Panc1 (cell line): Measurements from ENCODE around the gene IL1RAP. TPM values are rescaled to one million over a fixed set of nuclear protein-coding genes. Genes with fewer than 3 reads are reported as not detected.

ENCODE experiments used
- ATAC-seq: fragments of 200-7000 bp; cut with Tn5 transposase; 2 replicates; pipeline ENCODE4 v1.9.1; 2020; ENCODE audit warnings: mild to moderate bottlenecking, moderate library complexity
- Bru-seq: library from RNA; stranded (reverse); fragments of 400-500 nt; gene quantifications from one replicate; lab custom pipeline; 2021; lab: Mats Ljungman, UMichigan
- BruChase-seq, 2 experiments: library from RNA; stranded (reverse); fragments of 400-500 nt; gene quantifications; one replicate each; lab custom pipeline; 2021; lab: Mats Ljungman, UMichigan
- BruUV-seq: library from RNA; stranded (reverse); fragments of 400-500 nt; replicated peaks from 2 replicates; lab custom pipeline; 2021; lab: Mats Ljungman, UMichigan
- CTCF ChIA-PET: fragments of 300-600 bp; sonication (Branson Sonifier 250); formaldehyde crosslinking; loops from one replicate; lab custom pipeline; 2022; ENCODE audit warnings: antibody characterized with exemption; lab: Charles Lee
- POLR2A ChIA-PET: fragments of 300-600 bp; sonication (Branson Sonifier 250); formaldehyde crosslinking; loops from one replicate; lab custom pipeline; 2022; ENCODE audit warnings: antibody characterized with exemption; lab: Charles Lee
- DNase-seq: peaks from one replicate; pipeline ENCODE4 v3.0.0-alpha.2; 2010; ENCODE audit warnings: low read depth, low spot score
- H3K27ac ChIP-seq: 2 replicates; pipeline ENCODE4 v1.5.1; 2011; ENCODE audit warnings: mild to moderate bottlenecking, low read length, inconsistent platforms
- H3K27me3 ChIP-seq: fragments of 200-500 bp; sonication (Bioruptor generic); 2 replicates; pipeline ENCODE4 v1.6.0; 2014; ENCODE audit warnings: low read length, inconsistent platforms; ENCODE audit not compliant: control insufficient read depth, insufficient read depth
- H3K36me3 ChIP-seq: fragments of 200-500 bp; sonication (Bioruptor generic); 2 replicates; pipeline ENCODE4 v1.5.1; 2014; ENCODE audit warnings: inconsistent platforms, mild to moderate bottlenecking, low read length, moderate library complexity; ENCODE audit not compliant: control insufficient read depth, insufficient read depth
- H3K4me1 ChIP-seq: 2 replicates; pipeline ENCODE4 v1.5.1; 2011; ENCODE audit warnings: inconsistent platforms, mild to moderate bottlenecking, low read length, moderate library complexity; ENCODE audit not compliant: control insufficient read depth, insufficient read depth
- H3K4me3 ChIP-seq, 2 experiments: 2 replicates each; pipeline ENCODE4 v1.5.1; 2011 to 2012; ENCODE audit warnings: low read depth in 2 of 2, low read length in 2 of 2, mild to moderate bottlenecking in 2 of 2, inconsistent platforms in 1 of 2, moderate library complexity in 1 of 2
- H3K9me3 ChIP-seq: fragments of 200-500 bp; sonication (Bioruptor generic); 2 replicates; pipeline ENCODE4 v1.5.1; 2014; ENCODE audit warnings: low read depth, mild to moderate bottlenecking, inconsistent platforms, low read length, moderate library complexity; ENCODE audit not compliant: control insufficient read depth, insufficient read depth
- CTCF ChIP-seq: fragments of 450-650 bp; IDR thresholded peaks from 2 replicates; pipeline ENCODE4 v1.5.1; 2017; ENCODE audit warnings: mild to moderate bottlenecking
- POLR2AphosphoS5 ChIP-seq: IDR thresholded peaks from 2 replicates; pipeline ENCODE4 v1.6.1; 2012; ENCODE audit warnings: mild to moderate bottlenecking, low read depth, low read length, moderate library complexity
- REST ChIP-seq, 2 experiments: IDR thresholded peaks; 2 replicates each; pipeline ENCODE4 v1.6.1; 2011 to 2012; ENCODE audit warnings: low read depth in 2 of 2, control low read depth in 1 of 2, low read length in 1 of 2, mild to moderate bottlenecking in 1 of 2, moderate library complexity in 1 of 2; ENCODE audit not compliant: insufficient read depth in 1 of 2
- SIN3A ChIP-seq: IDR thresholded peaks from 2 replicates; pipeline ENCODE4 v1.6.1; 2012; ENCODE audit warnings: low read depth, mild to moderate bottlenecking, low read length, moderate library complexity, borderline replicate concordance; ENCODE audit not compliant: insufficient read depth
- TCF7L2 ChIP-seq: IDR thresholded peaks from 2 replicates; pipeline ENCODE4 v1.6.1; 2011; ENCODE audit warnings: mild to moderate bottlenecking, low read depth, low read length, inconsistent platforms
- in situ Hi-C: cut with HindIII; loops from 2 replicates; pipeline ENCODE4 v1.10.0; 2016; ENCODE audit warnings: low sequenced_read_pairs, low pct_unique_long_range_greater_than_20kb
- intact Hi-C: fragments of 100-400 bp; cut with micrococcal nuclease; formaldehyde crosslinking; loops from one replicate; pipeline ENCODE4 v1.10.0; 2022; ENCODE audit not compliant: unreplicated experiment
- long read RNA-seq: library from polyadenylated mRNA; unstranded; transcript quantifications from one replicate; pipeline ENCODE4 v2.0.0, GENCODE V29; 2021; ENCODE audit not compliant: unreplicated experiment
- polyA plus RNA-seq: library from polyadenylated mRNA; unstranded; fragments of >200 nt; gene quantifications from one replicate; pipeline ENCODE4 v1.2.1, GENCODE V29; 2012; ENCODE audit warnings: missing spikeins; ENCODE audit not compliant: insufficient read length
- total RNA-seq: library from RNA; stranded (reverse); gene quantifications from one replicate; pipeline ENCODE4 v1.2.1, GENCODE V29; 2021; ENCODE audit not compliant: unreplicated experiment

IL1RAP gene
- total RNA-seq (5.2 TPM), Bru-seq, nascent RNA (percentile 48 among the genes with signal in this experiment), BruChase-seq, experiment 1, labeled RNA remaining after a 2-hour chase (percentile 42 among the genes with signal in this experiment), BruChase-seq, experiment 2, labeled RNA remaining after a 6-hour chase (percentile 36 among the genes with signal in this experiment)
- polyA plus RNA-seq = 2.3 TPM
- long read RNA-seq, full-length matches to known transcripts = 3 of 5 reads
- long read RNA-seq, partial matches to known transcripts = 1 of 5 reads
- long read RNA-seq, other reads (novel, unspliced or antisense) = 1 of 5 reads

- H3K4me3 ChIP-seq = peak within 1 kb of the TSS; percentile 87 to 91
- in situ Hi-C loops (no loop called here), intact Hi-C loops (loop anchor here (10.0 kb wide), 1 partner anchor 181 kb away; no protein-coding TSS in a partner anchor)
- ATAC-seq = peak; percentile 99
- CTCF ChIA-PET = interaction anchor here (0.6 kb wide), 1 partner anchor 166 kb away, joined by 3 read pairs; no protein-coding TSS in a partner anchor
- POLR2A ChIA-PET = interaction anchor here (0.6 kb wide), 1 partner anchor 42 kb away, joined by 3 read pairs; no protein-coding TSS in a partner anchor
- TF ChIP-seq POLR2AphosphoS5 (no peak), SIN3A (0 out of 2 replicates have a peak, but pooled peaks have one; percentile 34), CTCF (peak; percentile 84), REST (IDR thresholded peaks at IDR 0.05; ENCODE audit: insufficient read depth in 1 of 2, low read depth in 2 of 2, low read length in 1 of 2) (no peak), TCF7L2 (0 out of 2 replicates have a peak, but pooled peaks have one; percentile 41)
- peak; percentile 64 for DNase-seq
- H3K27ac ChIP-seq = peak within 1 kb of the TSS; percentile 66
- H3K9me3 ChIP-seq = no peaks in the 10 kb centered on the region
- BruUV-seq = no TSS peak
- H3K27me3 ChIP-seq = no peaks in the 10 kb centered on the region
- peaks cover 4% of the 10 kb centered on the region; the same call in 1 of the 2 replicates for H3K4me1 ChIP-seq
- no peaks in the 10 kb centered on the region for H3K36me3 ChIP-seq
Measured at GRCh38 chr3:190513409-190514370, at the start of gene IL1RAP. Gene IL1RAP, plus strand, starts transcription at chr3:190514085. Its CDS starts 50,205 bp downstream, at chr3:190564290.

GRCh38 chr3:190467922-190468321 is 46.0 kb upstream of the IL1RAP start:
- no TSS peak for BruUV-seq
- no peak for DNase-seq
- CTCF ChIA-PET = no interaction called here
- H3K27me3 ChIP-seq = no peaks in the 10 kb centered on the region
- intact Hi-C loops = no loop called here
- POLR2A ChIA-PET = no interaction called here
- ATAC-seq = no peak
- H3K36me3 ChIP-seq = no peaks in the 10 kb centered on the region
- H3K9me3 ChIP-seq = 0 out of 2 replicates have a peak, but pooled peaks cover 7% of the 10 kb centered on the region
- H3K4me1 ChIP-seq = no peaks in the 10 kb centered on the region
- no peak overlapping the region for H3K27ac ChIP-seq
- in situ Hi-C loops = no loop called here
- no peak overlapping the region for H3K4me3 ChIP-seq
- TF ChIP-seq SIN3A = no peak
- no peak for TF ChIP-seq CTCF
- no peak for TF ChIP-seq POLR2AphosphoS5
- TF ChIP-seq REST (IDR thresholded peaks at IDR 0.05; ENCODE audit: insufficient read depth in 1 of 2, low read depth in 2 of 2, low read length in 1 of 2) = no peak
- TF ChIP-seq TCF7L2 = no peak
